HCT116 (cell line): Measurements from ENCODE around the gene PLCXD3.

Experiments
- EGR1 ChIP-seq: IDR thresholded peaks from 2 replicates; pipeline ENCODE4 v1.6.1; 2012; ENCODE audit warnings: low read depth
- EZH2 ChIP-seq: fragments of 200-600 bp; sonication (generic); IDR thresholded peaks from 2 replicates; pipeline ENCODE4 v1.6.1; 2017; ENCODE audit warnings: antibody characterized with exemption, mixed run types
- JUND ChIP-seq: IDR thresholded peaks from 2 replicates; pipeline ENCODE4 v1.6.1; 2012
- POLR2A ChIP-seq: IDR thresholded peaks from 2 replicates; pipeline ENCODE4 v1.7.0; 2011; ENCODE audit warnings: borderline replicate concordance; ENCODE audit not compliant: insufficient read depth, insufficient read length; ENCODE audit errors: extremely low read depth
- POLR2AphosphoS5 ChIP-seq: IDR thresholded peaks from 2 replicates; pipeline ENCODE4 v1.6.1; 2011; ENCODE audit warnings: mild to moderate bottlenecking, low read depth, low read length, moderate library complexity
- TF ChIP-seq, protein P1 (sequence below), 3 experiments: fragments of 200-600 bp in 1 of 3; sonication (generic) in 1 of 3; IDR thresholded peaks in 2 of 3; conservative IDR thresholded peaks in 1 of 3; 2 replicates each; pipeline ENCODE4 v1.5.1; 2012 to 2017; ENCODE audit warnings: low read depth in 2 of 3, low read length in 2 of 3, antibody characterized with exemption in 1 of 3, borderline replicate concordance in 1 of 3, control low read depth in 1 of 3, mild to moderate bottlenecking in 1 of 3, mixed read lengths in 1 of 3, mixed run types in 1 of 3, moderate library complexity in 1 of 3; ENCODE audit not compliant: insufficient read depth in 1 of 3
- TF ChIP-seq, protein P2 (sequence below): IDR thresholded peaks from 2 replicates; pipeline ENCODE4 v1.6.1; 2012

DNA sequence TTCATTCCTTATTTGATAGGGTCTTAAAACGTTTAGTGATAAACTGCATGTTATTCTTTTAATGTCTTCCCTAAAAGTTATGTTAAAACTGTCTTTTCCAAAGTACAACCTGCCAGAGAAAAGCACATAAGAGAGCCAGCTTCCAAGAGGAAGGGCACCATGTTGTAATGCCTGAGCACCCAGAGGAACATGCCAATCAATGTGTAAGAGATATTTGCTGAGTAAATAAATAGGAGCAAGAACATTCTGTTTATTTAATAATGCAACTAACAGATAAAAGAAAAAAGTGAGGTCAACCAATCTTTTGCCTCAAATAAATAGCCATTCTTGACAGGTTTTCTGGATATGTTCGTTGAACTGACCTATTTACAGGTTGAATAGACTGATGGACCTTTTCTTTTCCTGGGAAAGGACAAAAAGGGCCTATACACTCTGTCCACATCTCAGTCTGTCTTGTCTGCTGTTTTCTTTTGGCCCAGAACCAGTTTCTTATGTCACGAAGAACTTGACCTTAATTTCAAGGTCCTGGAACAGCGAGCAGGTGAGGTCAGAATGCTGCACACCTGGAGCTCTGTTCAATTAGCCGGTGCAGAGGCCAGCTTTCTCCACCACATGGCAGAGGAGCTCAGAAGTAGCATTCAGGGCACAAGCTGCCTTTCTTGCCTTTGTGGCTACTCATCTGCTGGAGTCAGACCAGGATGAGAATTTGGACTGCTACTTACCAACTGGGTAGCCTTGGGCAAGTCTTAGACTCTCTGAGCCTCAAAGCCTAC is 77.7 kb downstream of the PLCXD3 start:
- TF ChIP-seq POLR2AphosphoS5 (no peak), POLR2A (no peak), JUND (no peak), EZH2 (no peak), EGR1 (no peak)
- TF ChIP-seq, protein P1, sequence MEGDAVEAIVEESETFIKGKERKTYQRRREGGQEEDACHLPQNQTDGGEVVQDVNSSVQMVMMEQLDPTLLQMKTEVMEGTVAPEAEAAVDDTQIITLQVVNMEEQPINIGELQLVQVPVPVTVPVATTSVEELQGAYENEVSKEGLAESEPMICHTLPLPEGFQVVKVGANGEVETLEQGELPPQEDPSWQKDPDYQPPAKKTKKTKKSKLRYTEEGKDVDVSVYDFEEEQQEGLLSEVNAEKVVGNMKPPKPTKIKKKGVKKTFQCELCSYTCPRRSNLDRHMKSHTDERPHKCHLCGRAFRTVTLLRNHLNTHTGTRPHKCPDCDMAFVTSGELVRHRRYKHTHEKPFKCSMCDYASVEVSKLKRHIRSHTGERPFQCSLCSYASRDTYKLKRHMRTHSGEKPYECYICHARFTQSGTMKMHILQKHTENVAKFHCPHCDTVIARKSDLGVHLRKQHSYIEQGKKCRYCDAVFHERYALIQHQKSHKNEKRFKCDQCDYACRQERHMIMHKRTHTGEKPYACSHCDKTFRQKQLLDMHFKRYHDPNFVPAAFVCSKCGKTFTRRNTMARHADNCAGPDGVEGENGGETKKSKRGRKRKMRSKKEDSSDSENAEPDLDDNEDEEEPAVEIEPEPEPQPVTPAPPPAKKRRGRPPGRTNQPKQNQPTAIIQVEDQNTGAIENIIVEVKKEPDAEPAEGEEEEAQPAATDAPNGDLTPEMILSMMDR (IDR thresholded peaks at IDR 0.05 in 2 of 3, conservative IDR thresholded peaks at IDR 0.05 in 1 of 3; ENCODE audit: borderline replicate concordance in 1 of 3, insufficient read depth in 1 of 3, low read depth in 2 of 3, low read length in 2 of 3): no peak
- TF ChIP-seq, protein P2, sequence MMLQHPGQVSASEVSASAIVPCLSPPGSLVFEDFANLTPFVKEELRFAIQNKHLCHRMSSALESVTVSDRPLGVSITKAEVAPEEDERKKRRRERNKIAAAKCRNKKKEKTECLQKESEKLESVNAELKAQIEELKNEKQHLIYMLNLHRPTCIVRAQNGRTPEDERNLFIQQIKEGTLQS: no peak
